ENCODE results near the gene KLHL7. TPM values are rescaled to one million over a fixed set of nuclear protein-coding genes. Genes with fewer than 3 reads are reported as not detected.
A peak's percentile ranks its signal among the peaks of the same experiment; 100 is the strongest.
"Not testable (repeated sequence)": the region's sequence is repeated elsewhere in the genome, so short reads cannot be mapped to it uniquely, and the experiment has no call there.

KLHL7 gene
- polyA plus RNA-seq, 6 donors from 2014 or later, result 15.0 to 21.6 (median 17.1) TPM

DNA sequence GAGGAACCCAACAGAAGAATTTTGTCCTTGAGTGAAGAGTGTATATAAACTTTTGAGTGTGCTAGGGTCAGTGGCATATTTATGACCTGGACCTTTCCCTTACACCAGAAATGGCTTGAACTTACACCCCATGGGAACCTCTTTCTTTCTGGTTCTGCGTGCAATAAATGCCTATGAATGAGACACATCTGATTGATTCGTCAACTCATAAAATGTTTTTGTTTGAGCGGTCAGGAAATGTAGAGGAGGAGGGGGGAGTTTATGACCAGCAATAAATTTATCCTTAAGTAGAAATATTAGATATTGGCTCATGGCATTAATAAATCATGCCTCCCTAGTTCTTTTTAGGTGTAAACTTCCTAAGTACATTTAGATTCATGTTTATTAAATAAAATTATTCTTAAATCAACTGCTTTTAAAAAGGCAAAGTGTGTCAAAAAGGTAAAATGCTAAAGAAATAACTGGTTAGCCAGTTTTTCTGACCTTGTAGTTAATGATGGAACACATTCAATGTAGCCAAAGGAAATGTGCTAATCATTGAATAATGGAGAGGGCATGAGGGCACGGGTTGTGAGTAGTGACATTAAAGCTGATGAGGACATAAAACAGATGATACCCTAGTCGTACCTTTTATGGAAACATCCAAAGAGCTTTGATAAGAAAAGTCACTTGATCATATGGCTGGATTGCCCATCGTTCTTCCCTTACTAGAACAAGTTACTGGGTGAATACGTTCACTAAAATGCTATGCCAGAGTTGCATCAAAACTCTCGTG is 62.7 kb downstream of the KLHL7 start:
- Mint-ChIP-seq H3K36me3 (peaks cover 0 to 5% of the 10 kb centered on the region in 2 donors), H3K27me3 (no peaks in the 10 kb centered on the region), H3K4me3 (no peak overlapping the region), H3K4me1 (no peaks in the 10 kb centered on the region), H3K9me3 (no peaks in the 10 kb centered on the region), H3K27ac (no peak overlapping the region)
- DNase-seq (no peak), ATAC-seq (ENCODE audit: low read depth in 2 of 2) (no peak)

DNA sequence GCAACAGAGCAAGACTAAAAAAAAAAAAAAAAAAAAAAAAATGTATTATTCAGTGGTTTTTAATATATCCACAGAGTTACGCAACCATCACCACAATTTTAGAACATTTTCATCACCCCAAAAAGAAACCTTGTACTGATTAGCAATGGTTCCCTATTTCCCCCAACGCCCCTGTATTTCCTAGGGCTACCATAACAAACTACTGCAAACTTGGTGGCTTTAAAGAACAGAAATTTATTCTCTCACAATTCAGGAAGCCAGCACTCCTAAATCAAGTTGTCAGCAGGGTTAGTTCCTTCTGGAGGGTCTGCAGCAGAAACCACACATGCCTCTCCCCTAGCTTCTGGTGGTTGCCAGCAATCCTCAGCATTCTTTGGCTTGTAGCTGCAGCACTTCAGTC is 70.4 kb downstream of the KLHL7 start:
- DNase-seq (no peak), ATAC-seq (ENCODE audit: low read depth in 2 of 2) (no peak)
- peaks cover 0 to 5% (median 0%) of the 10 kb centered on the region in 3 donors for H3K4me1 Mint-ChIP-seq
- H3K36me3 Mint-ChIP-seq, result peaks cover 0 to 5% of the 10 kb centered on the region in 2 donors
- H3K27me3 Mint-ChIP-seq, result no peaks in the 10 kb centered on the region
- no peaks in the 10 kb centered on the region for H3K9me3 Mint-ChIP-seq
- H3K27ac Mint-ChIP-seq, result no peak overlapping the region
- no peak overlapping the region for H3K4me3 Mint-ChIP-seq

GRCh38 chr7:23181684-23182553 is 76.3 kb downstream of the KLHL7 start, which contains the start of gene NUP42:
Gene NUP42, plus strand, starts transcription at chr7:23182048. Its CDS starts 38 bp downstream, at chr7:23182086.
- DNase-seq (peak; percentile 95), ATAC-seq (ENCODE audit: low read depth in 2 of 2) (peak; percentile 93 to 94)
- Mint-ChIP-seq H3K4me1 (peaks cover 16 to 43% (median 21%) of the 10 kb centered on the region in 3 donors), H3K36me3 (no peaks in the 10 kb centered on the region), H3K4me3 (peak within 1 kb of the TSS; percentile 95 to 100 (median 98)), H3K27me3 (no peaks in the 10 kb centered on the region), H3K9me3 (no peaks in the 10 kb centered on the region), H3K27ac (peak within 1 kb of the TSS; percentile 98 to 100 (median 100))

GRCh38 chr7:23183279-23184012 is 77.9 kb downstream of the KLHL7 start:
- Mint-ChIP-seq H3K27me3 (no peaks in the 10 kb centered on the region), H3K9me3 (no peaks in the 10 kb centered on the region), H3K4me3 (peak overlapping the region; percentile 95 to 100 (median 98)), H3K36me3 (peaks cover 0 to 4% of the 10 kb centered on the region in 2 donors), H3K4me1 (peaks cover 16 to 43% (median 21%) of the 10 kb centered on the region in 3 donors), H3K27ac (peak overlapping the region in 5 of 6 donors; percentile 53 to 100 (median 94))
- ATAC-seq (ENCODE audit: low read depth in 2 of 2), result no peak
- no peak for DNase-seq

DNA sequence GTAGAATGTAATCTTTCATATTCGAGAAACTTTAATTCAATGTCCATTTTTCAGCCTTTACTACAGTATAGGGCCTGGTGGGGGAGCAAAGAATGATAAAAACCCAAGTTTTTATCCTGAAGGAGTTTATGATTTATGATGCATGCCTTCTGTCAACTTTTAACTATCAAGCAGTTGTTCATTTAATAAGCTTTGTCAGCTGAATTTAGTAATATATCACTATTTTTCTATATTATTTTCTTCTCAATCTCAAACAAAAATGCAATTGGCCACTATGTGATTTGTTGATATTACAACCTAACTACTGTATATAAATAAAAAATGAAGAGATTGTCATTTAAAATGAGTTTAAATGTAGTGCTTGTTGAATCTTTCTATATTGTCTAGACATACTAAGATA is 78.7 kb downstream of the KLHL7 start:
- H3K4me1 Mint-ChIP-seq, result peaks cover 16 to 43% (median 21%) of the 10 kb centered on the region in 3 donors
- H3K27ac Mint-ChIP-seq, result peak overlapping the region in 1 of 6 donors; percentile 63
- peak overlapping the region in 5 of 8 donors; percentile 44 to 99 (median 95) for H3K4me3 Mint-ChIP-seq
- no peaks in the 10 kb centered on the region for H3K27me3 Mint-ChIP-seq
- H3K36me3 Mint-ChIP-seq, result peaks cover 0 to 4% of the 10 kb centered on the region in 2 donors
- ATAC-seq (ENCODE audit: low read depth in 2 of 2) (no peak), DNase-seq (no peak)
- no peaks in the 10 kb centered on the region for H3K9me3 Mint-ChIP-seq

GRCh38 chr7:23184709-23185359 is 79.2 kb downstream of the KLHL7 start:
- H3K4me3 Mint-ChIP-seq, result no peak overlapping the region
- peaks cover 16 to 45% (median 21%) of the 10 kb centered on the region in 3 donors for H3K4me1 Mint-ChIP-seq
- peaks cover 0 to 4% of the 10 kb centered on the region in 2 donors for H3K36me3 Mint-ChIP-seq
- no peaks in the 10 kb centered on the region for H3K27me3 Mint-ChIP-seq
- DNase-seq (no peak), ATAC-seq (ENCODE audit: low read depth in 2 of 2) (no peak)
- no peaks in the 10 kb centered on the region for H3K9me3 Mint-ChIP-seq
- no peak overlapping the region for H3K27ac Mint-ChIP-seq

DNA sequence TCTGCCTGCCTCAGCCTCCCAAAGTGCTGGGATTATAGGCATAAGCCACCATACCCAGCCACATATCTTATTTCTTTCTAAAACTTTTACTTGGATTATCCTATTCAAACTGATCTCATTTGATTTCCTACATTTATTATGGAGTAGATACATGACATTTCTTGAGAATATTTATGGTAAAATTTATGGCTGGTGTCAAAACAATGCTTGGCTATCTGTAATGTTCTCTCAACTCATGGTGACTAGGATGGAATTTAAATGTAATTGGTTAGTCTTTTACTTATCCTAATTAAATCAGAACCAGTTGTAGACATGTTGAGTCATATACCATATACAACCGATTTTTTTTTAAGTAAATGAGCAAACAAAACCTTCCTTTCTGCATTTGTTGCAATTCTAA is 80.4 kb downstream of the KLHL7 start:
- H3K36me3 Mint-ChIP-seq, result peaks cover 6% of the 10 kb centered on the region in 2 donors
- peaks cover 18 to 40% (median 21%) of the 10 kb centered on the region in 3 donors for H3K4me1 Mint-ChIP-seq
- H3K4me3 Mint-ChIP-seq, result no peak overlapping the region
- DNase-seq (no peak), ATAC-seq (ENCODE audit: low read depth in 2 of 2) (no peak)
- no peaks in the 10 kb centered on the region for H3K27me3 Mint-ChIP-seq
- no peaks in the 10 kb centered on the region for H3K9me3 Mint-ChIP-seq
- H3K27ac Mint-ChIP-seq, result peak overlapping the region in 1 of 6 donors; percentile 30

DNA sequence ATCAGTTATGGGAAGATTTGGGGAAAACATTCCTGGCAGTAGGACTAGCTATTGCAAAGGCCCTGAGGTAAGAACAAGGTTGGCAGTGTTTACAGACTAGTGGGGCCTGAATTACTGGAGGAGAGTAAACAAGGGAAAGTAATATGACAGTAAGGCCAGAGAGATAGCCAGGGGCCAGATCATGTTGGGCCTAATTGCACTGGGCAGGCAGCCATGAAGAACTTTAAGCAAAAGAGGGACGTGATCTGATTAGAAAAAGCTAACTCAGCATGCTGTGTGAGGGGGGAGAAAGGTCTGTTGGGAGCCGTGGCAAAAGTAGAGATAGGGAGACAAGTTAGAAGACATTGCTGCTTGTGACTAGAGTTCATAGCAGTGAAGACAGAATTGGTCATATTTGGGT is 85.4 kb downstream of the KLHL7 start:
- Mint-ChIP-seq H3K9me3 (no peaks in the 10 kb centered on the region), H3K27me3 (no peaks in the 10 kb centered on the region), H3K36me3 (peaks cover 18 to 20% of the 10 kb centered on the region in 2 donors), H3K4me1 (peaks cover 0 to 6% (median 2%) of the 10 kb centered on the region in 3 donors), H3K4me3 (no peak overlapping the region), H3K27ac (no peak overlapping the region)
- ATAC-seq (ENCODE audit: low read depth in 2 of 2) (no peak), DNase-seq (no peak)

GRCh38 chr7:23193650-23194227 is 88.2 kb downstream of the KLHL7 start:
- H3K27me3 Mint-ChIP-seq; H3K9me3 Mint-ChIP-seq; DNase-seq; H3K27ac Mint-ChIP-seq; H3K4me3 Mint-ChIP-seq; H3K4me1 Mint-ChIP-seq; ATAC-seq (ENCODE audit: low read depth in 2 of 2): not testable (repeated sequence)
- H3K36me3 Mint-ChIP-seq, result peaks cover 23 to 32% of the 10 kb centered on the region in 2 donors

GRCh38 chr7:23196306-23196705 is 90.7 kb downstream of the KLHL7 start:
- Mint-ChIP-seq H3K4me1 (peaks cover 0 to 5% (median under 1%) of the 10 kb centered on the region in 3 donors), H3K36me3 (peaks cover 26 to 36% of the 10 kb centered on the region in 2 donors), H3K4me3 (no peak overlapping the region), H3K9me3 (no peaks in the 10 kb centered on the region), H3K27ac (peak overlapping the region in 2 of 6 donors; percentile 6 to 39), H3K27me3 (no peaks in the 10 kb centered on the region)
- ATAC-seq (ENCODE audit: low read depth in 2 of 2), result no peak
- DNase-seq, result no peak

DNA sequence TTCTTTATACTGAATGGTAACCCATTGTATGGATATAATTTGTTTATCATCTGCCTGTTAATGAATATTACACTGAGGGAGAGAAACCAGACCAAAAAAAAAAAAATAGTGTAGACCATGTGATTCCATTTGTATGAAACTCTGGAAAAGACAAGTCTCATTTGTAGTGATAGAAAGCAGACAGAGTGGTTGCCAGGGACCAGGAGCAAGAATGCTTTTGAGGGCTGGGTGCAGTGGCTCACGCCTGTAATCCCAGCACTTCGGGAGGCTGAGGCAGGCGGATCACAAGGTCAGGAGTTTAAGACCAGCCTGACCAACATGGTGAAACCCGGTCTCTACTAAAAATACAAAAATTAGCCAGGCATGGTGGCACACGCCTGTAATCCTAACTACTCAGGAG is 92.2 kb downstream of the KLHL7 start:
- peaks cover 24 to 35% of the 10 kb centered on the region in 2 donors for H3K36me3 Mint-ChIP-seq

DNA sequence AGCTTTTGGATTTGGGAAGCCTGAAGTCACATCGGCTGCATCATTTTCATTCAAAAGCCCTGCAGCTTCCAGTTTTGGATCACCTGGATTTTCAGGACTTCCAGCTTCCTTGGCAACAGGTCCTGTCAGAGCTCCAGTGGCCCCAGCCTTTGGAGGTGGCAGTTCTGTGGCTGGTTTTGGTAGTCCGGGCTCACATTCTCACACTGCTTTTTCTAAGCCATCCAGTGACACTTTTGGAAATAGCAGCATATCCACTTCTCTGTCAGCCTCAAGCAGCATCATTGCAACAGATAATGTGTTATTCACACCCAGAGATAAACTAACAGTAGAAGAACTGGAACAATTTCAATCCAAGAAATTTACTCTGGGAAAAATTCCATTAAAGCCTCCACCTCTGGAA is 94.7 kb downstream of the KLHL7 start:
- Mint-ChIP-seq H3K4me3 (no peak overlapping the region), H3K9me3 (no peaks in the 10 kb centered on the region), H3K36me3 (peaks cover 34% of the 10 kb centered on the region in 2 donors), H3K27me3 (peaks cover 0 to 5% (median 5%) of the 10 kb centered on the region in 3 donors), H3K27ac (no peak overlapping the region), H3K4me1 (peaks cover 0 to 7% (median 6%) of the 10 kb centered on the region in 3 donors)
- no peak for DNase-seq
- ATAC-seq (ENCODE audit: low read depth in 2 of 2), result no peak

More for the DNA sequence above, 92.2 kb downstream of the KLHL7 start:
- not testable (repeated sequence) for DNase-seq; H3K27me3 Mint-ChIP-seq; H3K4me1 Mint-ChIP-seq; H3K9me3 Mint-ChIP-seq; H3K4me3 Mint-ChIP-seq; ATAC-seq (ENCODE audit: low read depth in 2 of 2)
- H3K27ac Mint-ChIP-seq, result peak overlapping the region in 2 of 6 donors; percentile 49 to 51
